ENCODE data around the gene PDE4B. TPM values are rescaled to one million over a fixed set of nuclear protein-coding genes. Genes with fewer than 3 reads are reported as not detected.
A peak's percentile ranks its signal among the peaks of the same experiment; 100 is the strongest.

PDE4B gene
- total and polyA plus RNA-seq, 10 of the 15 experiments (the other 5 are each of a cell fraction or from before 2014, with no cell fraction given), result 3.0 to 13.2 (median 5.7) TPM

GRCh38 chr1:66271216-66271903, 478.7 kb downstream of the PDE4B start (continued):
- TF ChIP-seq EGR1 (IDR thresholded peaks at IDR 0.05; ENCODE audit: borderline replicate concordance in 1 of 2, low read depth in 2 of 2, low read length in 2 of 2) (0 out of 3 replicates have a peak, but pooled peaks of 1 of the 2 experiments have one; percentile 48), IRF3 (IDR thresholded peaks at IDR 0.05) (no peak), YBX1 (IDR thresholded peaks at IDR 0.05) (no peak), BRCA1 (IDR thresholded peaks at IDR 0.05; ENCODE audit: low read depth, low read length) (no peak), ZNF622 (IDR thresholded peaks at IDR 0.05) (no peak), NR2C2 (IDR thresholded peaks at IDR 0.05; ENCODE audit: borderline replicate concordance, control insufficient read depth, insufficient read length, low read depth) (no peak), FOXM1 (IDR thresholded peaks at IDR 0.05; ENCODE audit: low read depth, low read length) (0 out of 2 replicates have a peak, but pooled peaks have one; percentile 29), ETV6 (conservative IDR thresholded peaks at IDR 0.05 in 1 of 2, IDR thresholded peaks at IDR 0.05 in 1 of 2; ENCODE audit: borderline replicate concordance in 1 of 2, low read depth in 1 of 2) (no peak), NR2C1 (IDR thresholded peaks at IDR 0.05) (no peak), HDGF (IDR thresholded peaks at IDR 0.05) (no peak), USF2 (IDR thresholded peaks at IDR 0.05; ENCODE audit: borderline replicate concordance, low read depth, low read length) (no peak), IKZF2 (IDR thresholded peaks at IDR 0.05) (0 out of 4 replicates have a peak, but pooled peaks of 1 of the 2 experiments have one; percentile 11), GATAD2B (conservative IDR thresholded peaks at IDR 0.05; ENCODE audit: low read depth) (no peak), E2F4 (IDR thresholded peaks at IDR 0.05; ENCODE audit: low read depth, low read length) (no peak), MYB (IDR thresholded peaks at IDR 0.05; ENCODE audit: borderline replicate concordance, low read depth, low read length) (no peak), REST (IDR thresholded peaks at IDR 0.05; ENCODE audit: low read depth, low read length) (no peak), MTA2 (IDR thresholded peaks at IDR 0.05; ENCODE audit: low read depth) (peak; percentile 60; the same call in 1 of the 2 replicates), ZNF207 (IDR thresholded peaks at IDR 0.05; ENCODE audit: borderline replicate concordance) (no peak), YY1 (IDR thresholded peaks at IDR 0.05; ENCODE audit: low read depth, low read length) (no peak), CREM (IDR thresholded peaks at IDR 0.05; ENCODE audit: low read depth) (peak; percentile 77; the same call in 1 of the 2 replicates), BACH1 (IDR thresholded peaks at IDR 0.05; ENCODE audit: borderline replicate concordance) (no peak), EP300 (IDR thresholded peaks at IDR 0.05; ENCODE audit: borderline replicate concordance in 1 of 2, control insufficient read depth in 1 of 2, low read depth in 2 of 2, low read length in 2 of 2) (peak; percentile 38 to 77; a peak in 1 of 4 replicates)

Measured in GM12878 (cell line).